ENCODE results near the gene MYH14.

Gene MYH14

GRCh38 chr19:50195224-50195623, 8.2 kb upstream of the MYH14 start:
- DNase-seq (ENCODE audit: low read depth) = no peak

- no peak for DNase-seq (ENCODE audit: low read depth)
These were observed 7.0 kb upstream of the MYH14 start for GRCh38 chr19:50196322-50196932.

- no peak for DNase-seq (ENCODE audit: low read depth)
These were observed 6.1 kb upstream of the MYH14 start for GRCh38 chr19:50197348-50197747.

GRCh38 chr19:50198431-50199258, 4.8 kb upstream of the MYH14 start:
- no peak for DNase-seq (ENCODE audit: low read depth)

GRCh38 chr19:50199259-50199555, 4.2 kb upstream of the MYH14 start:
- DNase-seq (ENCODE audit: low read depth) = no peak

GRCh38 chr19:50202386-50202785, 1.0 kb upstream of the MYH14 start:
- DNase-seq (ENCODE audit: low read depth) = no peak

- no peak for DNase-seq (ENCODE audit: low read depth)
These were observed 501 bp upstream of the MYH14 start for GRCh38 chr19:50202962-50203280.

GRCh38 chr19:50204081-50204428, 633 bp downstream of the MYH14 start:
- no peak for DNase-seq (ENCODE audit: low read depth)

- no peak for DNase-seq (ENCODE audit: low read depth)
These were observed 1.6 kb downstream of the MYH14 start for GRCh38 chr19:50204811-50205675.

- no peak for DNase-seq (ENCODE audit: low read depth)
These were observed 2.3 kb downstream of the MYH14 start for GRCh38 chr19:50205681-50206138.

GRCh38 chr19:50206191-50206590, 2.8 kb downstream of the MYH14 start:
- no peak for DNase-seq (ENCODE audit: low read depth)

- no peak for DNase-seq (ENCODE audit: low read depth)
These were observed 4.3 kb downstream of the MYH14 start for GRCh38 chr19:50207730-50208129.

- DNase-seq (ENCODE audit: low read depth) = no peak
These were observed 5.7 kb downstream of the MYH14 start for GRCh38 chr19:50209131-50209530.

- no peak for DNase-seq (ENCODE audit: low read depth)
These were observed 7.0 kb downstream of the MYH14 start for GRCh38 chr19:50210425-50210824.

GRCh38 chr19:50213925-50214324, 10.5 kb downstream of the MYH14 start:
- DNase-seq (ENCODE audit: low read depth) = no peak

- DNase-seq (ENCODE audit: low read depth) = no peak
These were observed 11.5 kb downstream of the MYH14 start for GRCh38 chr19:50214699-50215543.

- DNase-seq (ENCODE audit: low read depth) = no peak
These were observed 12.4 kb downstream of the MYH14 start for GRCh38 chr19:50215820-50216219.

GRCh38 chr19:50221087-50221486, 17.7 kb downstream of the MYH14 start:
- no peak for DNase-seq (ENCODE audit: low read depth)

- no peak for DNase-seq (ENCODE audit: low read depth)
These were observed 19.4 kb downstream of the MYH14 start for GRCh38 chr19:50222691-50223438.

GRCh38 chr19:50223439-50223716, 20.0 kb downstream of the MYH14 start:
- DNase-seq (ENCODE audit: low read depth) = no peak

GRCh38 chr19:50224986-50225747, 21.7 kb downstream of the MYH14 start:
- DNase-seq (ENCODE audit: low read depth) = no peak
